HG02678 (cell line): ENCODE data around the gene FAM210A.

ENCODE experiments used
- ATAC-seq: cut with Tn5 transposase; IDR thresholded peaks from one replicate; pipeline ENCODE4 v1.9.1; 2021; ENCODE audit warnings: mild to moderate bottlenecking, moderate library complexity; ENCODE audit not compliant: unreplicated experiment

Gene FAM210A

GRCh38 chr18:13624563-13625237, 101.7 kb downstream of the FAM210A start:
- ATAC-seq, result no peak

GRCh38 chr18:13623871-13624270, 102.5 kb downstream of the FAM210A start:
- ATAC-seq, result no peak

GRCh38 chr18:13623348-13623747, 103.0 kb downstream of the FAM210A start:
- ATAC-seq, result no peak

- no peak for ATAC-seq
Measured at GRCh38 chr18:13622751-13623150, 103.6 kb downstream of the FAM210A start.

- ATAC-seq, result no peak
Measured at GRCh38 chr18:13621886-13622619, 104.3 kb downstream of the FAM210A start.

- ATAC-seq, result no peak
Measured at GRCh38 chr18:13621446-13621849, 104.9 kb downstream of the FAM210A start.

- ATAC-seq, result no peak
Measured at GRCh38 chr18:13620818-13621445, 105.4 kb downstream of the FAM210A start.

- ATAC-seq, result no peak
Measured at GRCh38 chr18:13620206-13620672, 106.1 kb downstream of the FAM210A start.

GRCh38 chr18:13619505-13620205, 106.7 kb downstream of the FAM210A start:
- ATAC-seq, result no peak

GRCh38 chr18:13618760-13619438, 107.5 kb downstream of the FAM210A start:
- no peak for ATAC-seq

- no peak for ATAC-seq
Measured at GRCh38 chr18:13617826-13618515, 108.4 kb downstream of the FAM210A start.

- no peak for ATAC-seq
Measured at GRCh38 chr18:13616525-13617035, 109.8 kb downstream of the FAM210A start.

- ATAC-seq, result no peak
Measured at GRCh38 chr18:13616041-13616440, 110.3 kb downstream of the FAM210A start.

GRCh38 chr18:13615432-13615861, 110.9 kb downstream of the FAM210A start:
- ATAC-seq, result no peak

GRCh38 chr18:13614641-13615288, 111.6 kb downstream of the FAM210A start:
- ATAC-seq, result no peak

GRCh38 chr18:13613591-13614501, 112.5 kb downstream of the FAM210A start:
- no peak for ATAC-seq
